Stimulated activated CD8-positive, alpha-beta memory T cell treated with anti-CD3 and anti-CD28 coated beads, Interleukin-7, amount 100 ng/mL, for 1 hour (primary cell): ENCODE data around the gene CLASP1.
"Not testable (repeated sequence)": the region's sequence is repeated elsewhere in the genome, so short reads cannot be mapped to it uniquely, and the experiment has no call there.

Experiments
- DNase-seq, 2 donors: peaks; one replicate each; pipeline ENCODE4 v3.0.0-alpha.2; 2020; ENCODE audit warnings: low read depth in 2 of 2

The CLASP1 gene

DNA sequence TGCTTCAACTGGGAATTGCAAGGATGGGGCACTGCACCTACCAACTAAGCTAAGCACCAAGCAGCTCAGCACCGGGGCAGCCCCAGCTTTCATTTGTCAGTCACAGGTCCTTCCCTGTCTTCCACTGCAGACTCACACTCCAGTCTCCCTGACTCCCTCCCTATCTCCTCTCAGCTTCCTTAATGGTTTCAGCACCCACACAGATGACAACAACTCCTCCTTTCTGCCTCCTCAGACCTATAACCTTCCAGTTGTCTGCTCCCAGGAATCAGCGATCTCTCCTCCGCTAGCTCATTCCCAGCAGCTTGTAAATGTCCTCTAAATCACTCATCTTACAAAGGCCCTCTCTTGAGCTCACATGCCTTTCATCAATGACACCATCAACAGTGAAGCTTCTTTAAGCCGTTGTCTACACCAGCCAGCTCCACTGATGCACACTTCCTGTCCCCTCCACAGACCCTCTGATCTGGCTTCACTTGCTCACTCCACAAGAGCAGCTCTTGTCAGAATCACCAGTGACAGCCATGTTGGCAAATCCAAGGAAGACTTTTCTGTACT, 32.1 kb downstream of the CLASP1 start:
- DNase-seq: no peak

DNA sequence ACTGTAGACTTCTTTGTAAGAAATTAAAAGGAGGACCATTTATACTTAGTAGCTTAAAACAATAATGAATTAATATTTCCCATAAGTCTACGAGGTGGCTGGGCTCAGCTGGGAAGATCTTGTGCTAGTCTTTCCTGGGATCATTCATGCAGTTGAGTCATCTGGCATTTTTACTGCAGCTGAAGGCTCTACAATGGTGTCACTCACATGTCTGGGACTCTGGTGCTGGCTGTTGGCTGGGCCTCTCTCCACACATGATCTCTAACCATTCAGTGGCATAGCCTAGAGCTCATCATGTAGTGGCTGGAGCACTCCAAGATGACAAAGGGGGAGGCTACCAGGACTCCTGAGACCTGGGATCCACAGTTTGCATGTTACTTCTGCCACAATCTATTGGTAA, 35.5 kb downstream of the CLASP1 start:
- no peak for DNase-seq

GRCh38 chr2:121613152-121613551, 36.1 kb downstream of the CLASP1 start:
- DNase-seq: no peak

GRCh38 chr2:121611730-121612705, 37.2 kb downstream of the CLASP1 start:
- DNase-seq: no peak

DNA sequence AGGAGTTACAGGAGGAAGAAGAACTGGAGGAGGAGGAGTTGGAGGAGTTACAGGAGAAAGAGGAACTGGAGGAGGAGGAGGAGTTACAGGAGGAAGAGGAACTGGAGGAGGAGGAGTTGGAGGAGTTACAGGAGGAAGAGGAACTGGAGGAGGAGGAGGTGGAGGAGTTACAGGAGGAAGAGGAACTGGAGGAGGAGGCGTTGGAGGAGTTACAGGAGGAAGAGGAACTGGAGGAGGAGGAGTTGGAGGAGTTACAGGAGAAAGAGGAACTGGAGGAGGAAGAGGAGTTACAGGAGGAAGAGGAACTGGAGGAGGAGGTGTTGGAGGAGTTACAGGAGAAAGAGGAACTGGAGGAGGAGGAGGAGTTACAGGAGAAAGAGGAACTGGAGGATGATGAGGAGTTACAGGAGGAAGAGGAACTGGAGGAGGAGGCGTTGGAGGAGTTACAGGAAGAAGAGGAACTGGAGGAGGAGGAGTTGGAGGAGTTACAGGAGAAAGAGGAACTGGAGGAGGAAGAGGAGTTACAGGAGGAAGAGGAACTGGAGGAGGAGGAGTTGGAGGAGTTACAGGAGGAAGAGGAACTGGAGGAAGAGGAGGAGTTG, 38.1 kb downstream of the CLASP1 start:
- DNase-seq: not testable (repeated sequence)

DNA sequence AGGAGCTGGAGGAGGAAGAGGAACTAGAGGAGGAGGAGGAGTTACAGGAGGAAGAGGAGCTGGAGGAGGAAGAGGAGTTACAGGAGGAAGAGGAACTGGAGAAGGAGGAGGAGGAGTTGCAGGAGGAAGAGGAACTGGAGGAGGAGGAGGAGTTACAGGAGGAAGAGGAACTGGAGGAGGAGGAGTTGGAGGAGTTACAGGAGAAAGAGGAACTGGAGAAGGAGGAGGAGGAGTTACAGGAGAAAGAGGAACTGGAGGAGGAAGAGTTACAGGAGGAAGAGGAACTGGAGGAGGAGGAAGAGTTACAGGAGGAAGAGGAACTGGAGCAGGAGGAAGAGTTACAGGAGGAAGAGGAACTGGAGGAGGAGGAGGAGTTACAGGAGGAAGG, 38.8 kb downstream of the CLASP1 start:
- DNase-seq: not testable (repeated sequence)

DNA sequence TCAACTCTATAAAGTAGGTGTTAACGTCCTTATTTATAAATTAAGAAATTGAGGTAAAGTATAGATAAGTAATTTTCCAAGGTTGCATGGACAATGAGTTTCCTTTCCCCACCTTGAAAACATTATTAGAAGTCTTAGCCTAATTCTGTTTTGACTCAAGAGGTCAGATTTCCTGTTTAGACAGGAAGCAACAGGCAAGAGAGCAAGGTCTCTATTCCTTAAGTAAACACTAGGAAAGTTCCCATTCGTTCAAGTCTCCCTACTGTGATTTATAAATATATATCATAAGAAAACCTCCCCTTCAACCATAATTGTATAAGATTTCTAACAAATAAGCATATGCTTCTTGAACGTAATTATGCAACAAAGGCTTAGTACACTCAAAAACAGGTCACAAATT, 40.3 kb downstream of the CLASP1 start:
- no peak for DNase-seq

- DNase-seq: no peak
Measured at GRCh38 chr2:121608367-121608766, 40.9 kb downstream of the CLASP1 start.

GRCh38 chr2:121605820-121606733, 43.2 kb downstream of the CLASP1 start:
- no peak for DNase-seq

- no peak for DNase-seq
Measured at GRCh38 chr2:121603185-121603584, 46.1 kb downstream of the CLASP1 start.

DNA sequence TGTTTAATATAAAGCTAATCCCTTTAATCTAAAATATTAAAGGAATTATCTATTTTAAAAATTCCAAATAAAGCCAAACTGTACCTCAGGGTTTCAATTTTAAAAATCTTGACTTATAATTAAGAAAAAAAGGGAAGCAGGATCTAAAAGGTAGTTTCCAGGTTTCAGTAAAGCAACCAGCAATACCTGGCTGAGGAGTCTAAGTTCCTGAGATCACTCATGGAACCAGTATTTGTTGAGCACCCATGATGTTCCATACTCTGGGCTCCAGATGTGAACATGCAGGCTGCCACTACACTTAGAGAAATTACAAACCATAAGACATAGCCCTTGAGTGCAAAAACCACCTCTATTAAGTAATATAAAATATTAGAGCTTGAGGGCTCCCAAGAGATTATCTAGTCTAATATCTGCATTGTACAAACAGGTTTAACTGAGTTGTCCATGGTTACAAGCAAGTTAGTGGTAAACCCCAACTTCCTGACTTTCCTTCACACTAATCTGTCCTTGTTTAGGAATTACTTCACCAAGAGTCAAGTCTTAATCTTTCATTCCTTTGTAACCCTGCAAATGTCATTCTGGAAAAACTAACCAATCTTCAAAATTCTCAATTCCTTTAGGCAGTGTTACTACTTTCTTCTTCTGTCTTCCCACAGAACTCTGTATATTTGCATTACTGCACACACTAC, 49.2 kb downstream of the CLASP1 start:
- no peak for DNase-seq

GRCh38 chr2:121598087-121598486, 51.2 kb downstream of the CLASP1 start:
- no peak for DNase-seq

GRCh38 chr2:121596221-121597080, 52.8 kb downstream of the CLASP1 start:
- no peak for DNase-seq

- no peak for DNase-seq
Measured at GRCh38 chr2:121595012-121595891, 54.0 kb downstream of the CLASP1 start.

- DNase-seq: no peak
Measured at GRCh38 chr2:121591199-121591598, 58.1 kb downstream of the CLASP1 start.

DNA sequence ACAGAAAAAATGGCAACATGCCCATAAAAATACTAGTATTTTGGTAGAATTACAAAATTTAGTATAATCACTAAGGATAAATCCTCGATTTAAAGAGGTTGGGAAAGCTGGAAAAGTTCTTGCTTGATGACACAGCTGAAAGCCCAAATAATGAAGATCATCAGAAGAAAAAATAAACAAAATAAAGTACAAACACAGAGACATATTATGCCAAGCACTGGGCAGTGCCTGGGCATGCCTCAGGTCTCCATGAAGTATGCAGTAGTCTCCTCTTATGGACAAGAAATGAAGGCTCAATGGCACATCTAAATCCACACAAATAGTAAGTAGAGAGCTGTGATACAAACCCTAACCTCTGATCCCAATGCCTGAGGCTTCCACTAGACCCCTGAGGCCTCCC, 60.9 kb downstream of the CLASP1 start:
- no peak for DNase-seq

DNA sequence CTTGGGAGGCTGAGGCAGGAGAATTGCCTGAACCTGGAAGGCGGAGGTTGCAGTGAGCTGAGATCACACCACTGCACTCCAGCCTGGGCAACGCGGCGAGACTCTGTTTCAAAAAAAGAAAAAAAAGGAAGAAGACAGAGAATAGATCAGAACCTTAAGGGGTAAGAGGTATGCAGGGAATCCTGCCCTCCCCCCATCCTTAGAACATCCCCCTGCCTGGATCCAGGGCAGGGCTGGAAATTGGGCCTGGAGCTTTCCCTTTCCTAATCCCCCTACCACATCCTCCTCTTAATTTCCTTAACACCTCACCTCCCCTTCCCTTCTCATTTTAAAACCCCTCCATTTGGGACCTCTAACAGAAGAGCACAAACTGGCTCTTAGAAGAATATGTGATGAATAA, 62.1 kb downstream of the CLASP1 start:
- DNase-seq: no peak

DNA sequence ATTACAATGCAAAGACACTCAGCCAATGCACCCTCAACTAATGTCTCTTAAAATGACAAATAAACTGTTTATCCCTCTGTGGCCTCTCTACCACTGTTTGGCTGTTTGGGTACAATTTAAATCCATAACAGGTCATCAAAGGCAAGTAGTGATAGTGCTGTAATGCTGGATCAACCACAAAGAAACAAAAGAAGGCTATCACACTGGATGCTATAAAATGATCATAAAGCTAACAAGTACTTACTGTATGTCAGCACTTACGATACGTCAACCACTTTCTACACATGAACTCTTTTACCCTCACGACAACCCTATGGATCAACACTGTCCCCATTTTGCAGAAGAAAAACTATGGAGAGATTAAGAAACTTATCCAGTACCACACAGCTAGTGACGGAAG, 64.5 kb downstream of the CLASP1 start:
- no peak for DNase-seq

GRCh38 chr2:121583555-121583954, 65.7 kb downstream of the CLASP1 start:
- DNase-seq: no peak
